ENCODE results near the gene EXOC3L4.

Gene EXOC3L4

DNA sequence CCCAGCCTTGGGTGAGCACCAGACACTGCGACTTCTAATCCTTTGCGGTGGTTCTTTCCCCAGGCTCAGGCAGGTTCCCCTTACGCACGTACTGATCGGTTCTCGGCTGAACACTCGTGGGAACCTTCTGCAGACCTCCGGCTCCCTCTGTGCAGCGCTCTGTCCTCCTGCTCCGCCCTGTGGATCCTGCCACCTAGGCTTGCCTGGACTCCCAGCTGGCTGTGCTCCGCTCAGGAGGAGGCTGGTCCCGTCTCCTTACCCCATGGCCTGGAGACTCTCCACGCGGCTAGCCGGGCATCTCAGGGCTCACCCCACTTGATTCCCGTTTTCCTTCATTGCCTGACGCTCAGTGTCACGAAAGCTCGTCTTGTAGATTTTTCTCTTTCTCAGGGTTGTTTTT is 63.4 kb downstream of the EXOC3L4 start:
- DNase-seq: no peak

GRCh38 chr14:103158688-103159087 is 64.2 kb downstream of the EXOC3L4 start:
- no peak for DNase-seq

Data from NCI-H2171 (cell line).